ENCODE data around the gene UGT1A5.

The UGT1A5 gene

DNA sequence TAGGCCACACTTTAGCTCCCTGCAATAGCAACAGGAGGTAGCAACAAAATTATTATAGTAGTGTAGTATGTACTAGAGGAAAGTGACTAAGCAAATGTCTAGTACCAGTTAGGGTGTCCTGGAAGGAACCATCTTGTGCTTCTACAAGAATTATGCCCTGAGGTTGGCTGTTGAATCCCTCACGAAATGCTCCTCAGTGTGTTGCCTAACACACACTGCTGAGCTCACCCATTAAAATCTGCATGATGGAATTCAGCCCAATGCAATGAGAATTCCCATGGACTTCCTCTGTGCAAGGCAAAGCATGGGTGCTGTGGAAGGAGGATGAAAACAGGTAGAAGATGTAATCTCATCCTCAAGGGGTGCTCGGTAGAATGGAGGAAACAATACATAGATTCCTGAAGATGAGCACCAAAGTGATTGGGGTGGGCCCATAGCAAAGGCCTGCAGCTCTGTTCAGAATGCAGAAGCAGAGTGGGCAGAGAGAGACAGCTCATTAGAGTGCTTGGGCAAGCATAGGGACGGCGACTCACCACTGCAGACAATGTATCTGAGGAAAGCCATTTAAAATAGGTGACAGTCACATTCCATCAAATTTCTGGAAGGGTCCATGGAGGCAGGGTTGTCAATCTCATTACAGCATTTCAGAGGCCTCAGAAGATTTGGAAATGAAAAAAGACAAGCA, 32.2 kb upstream of the UGT1A5 start:
- H4K20me1 ChIP-seq (ENCODE audit: low read depth, low read length), result no peaks in the 10 kb centered on the region
- no peak overlapping the region for H3K27ac ChIP-seq (ENCODE audit: low read depth, low read length)
- no peaks in the 10 kb centered on the region for H3F3A ChIP-seq (ENCODE audit: insufficient read depth)
- no peak for TF ChIP-seq EZH2phosphoT487 (conservative IDR thresholded peaks at IDR 0.05; ENCODE audit: low read length)
- TF ChIP-seq, protein P1, sequence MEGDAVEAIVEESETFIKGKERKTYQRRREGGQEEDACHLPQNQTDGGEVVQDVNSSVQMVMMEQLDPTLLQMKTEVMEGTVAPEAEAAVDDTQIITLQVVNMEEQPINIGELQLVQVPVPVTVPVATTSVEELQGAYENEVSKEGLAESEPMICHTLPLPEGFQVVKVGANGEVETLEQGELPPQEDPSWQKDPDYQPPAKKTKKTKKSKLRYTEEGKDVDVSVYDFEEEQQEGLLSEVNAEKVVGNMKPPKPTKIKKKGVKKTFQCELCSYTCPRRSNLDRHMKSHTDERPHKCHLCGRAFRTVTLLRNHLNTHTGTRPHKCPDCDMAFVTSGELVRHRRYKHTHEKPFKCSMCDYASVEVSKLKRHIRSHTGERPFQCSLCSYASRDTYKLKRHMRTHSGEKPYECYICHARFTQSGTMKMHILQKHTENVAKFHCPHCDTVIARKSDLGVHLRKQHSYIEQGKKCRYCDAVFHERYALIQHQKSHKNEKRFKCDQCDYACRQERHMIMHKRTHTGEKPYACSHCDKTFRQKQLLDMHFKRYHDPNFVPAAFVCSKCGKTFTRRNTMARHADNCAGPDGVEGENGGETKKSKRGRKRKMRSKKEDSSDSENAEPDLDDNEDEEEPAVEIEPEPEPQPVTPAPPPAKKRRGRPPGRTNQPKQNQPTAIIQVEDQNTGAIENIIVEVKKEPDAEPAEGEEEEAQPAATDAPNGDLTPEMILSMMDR (IDR thresholded peaks at IDR 0.05; ENCODE audit: insufficient read depth, low read length, poor library complexity, severe bottlenecking), result no peak
- no peak overlapping the region for H3K4me3 ChIP-seq (ENCODE audit: insufficient read depth, low read length, poor library complexity, severe bottlenecking)
- H3K79me2 ChIP-seq (ENCODE audit: insufficient read depth, low read length), result no peaks in the 10 kb centered on the region
- H3K9me2 ChIP-seq (replicated peaks; ENCODE audit: insufficient read depth, low read length), result no peaks in the 10 kb centered on the region
- no peak overlapping the region for H2AFZ ChIP-seq (ENCODE audit: low read depth, low read length, severe bottlenecking)
- no peaks in the 10 kb centered on the region for H3K27me3 ChIP-seq (ENCODE audit: low read length)
- no peaks in the 10 kb centered on the region for H3K36me3 ChIP-seq (ENCODE audit: low read length)
- no peaks in the 10 kb centered on the region for H3K9me3 ChIP-seq (ENCODE audit: insufficient read depth, low read length)
- H3K9ac ChIP-seq (ENCODE audit: low read length), result no peak overlapping the region
- H3K4me2 ChIP-seq (ENCODE audit: low read depth, low read length, poor library complexity, severe bottlenecking), result no peak overlapping the region

DNA sequence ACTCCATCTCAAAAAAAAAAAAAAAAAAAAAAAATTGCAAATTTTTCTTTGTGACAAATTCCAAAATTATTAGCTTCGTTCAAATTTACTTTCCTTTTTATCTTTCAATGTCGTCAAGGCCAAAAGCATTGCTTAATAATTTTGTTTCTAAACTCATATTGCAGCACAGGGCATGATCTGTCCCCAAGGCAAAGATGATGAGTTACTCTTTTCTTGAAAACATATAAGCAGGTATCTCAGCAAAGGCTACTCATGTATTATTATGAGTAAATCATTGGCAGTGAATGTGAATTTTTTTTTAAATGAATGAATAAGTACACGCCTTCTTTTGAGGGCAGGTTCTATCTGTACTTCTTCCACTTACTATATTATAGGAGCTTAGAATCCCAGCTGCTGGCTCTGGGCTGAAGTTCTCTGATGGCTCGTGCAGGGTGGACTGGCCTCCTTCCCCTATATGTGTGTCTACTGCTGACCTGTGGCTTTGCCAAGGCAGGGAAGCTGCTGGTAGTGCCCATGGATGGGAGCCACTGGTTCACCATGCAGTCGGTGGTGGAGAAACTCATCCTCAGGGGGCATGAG, 31.1 kb upstream of the UGT1A5 start, which contains the start of gene UGT1A7:
UGT1A7 (plus strand) TSS at position 381 of the 579 bp plus-strand sequence; CDS start at position 418, 37 bp downstream.
- Histone ChIP-seq H3K9me2 (replicated peaks; ENCODE audit: insufficient read depth, low read length) (no peaks in the 10 kb centered on the region), H3K4me2 (ENCODE audit: low read depth, low read length, poor library complexity, severe bottlenecking) (no peak within 1 kb of the TSS), H3K36me3 (ENCODE audit: low read length) (no peaks in the 10 kb centered on the region), H3K27me3 (ENCODE audit: low read length) (no peaks in the 10 kb centered on the region), H2AFZ (ENCODE audit: low read depth, low read length, severe bottlenecking) (no peak within 1 kb of the TSS), H3K27ac (ENCODE audit: low read depth, low read length) (no peak within 1 kb of the TSS), H3K79me2 (ENCODE audit: insufficient read depth, low read length) (no peaks in the 10 kb centered on the region), H3F3A (ENCODE audit: insufficient read depth) (no peaks in the 10 kb centered on the region), H3K9me3 (ENCODE audit: insufficient read depth, low read length) (no peaks in the 10 kb centered on the region), H3K9ac (ENCODE audit: low read length) (no peak within 1 kb of the TSS), H4K20me1 (ENCODE audit: low read depth, low read length) (no peaks in the 10 kb centered on the region), H3K4me3 (ENCODE audit: insufficient read depth, low read length, poor library complexity, severe bottlenecking) (no peak within 1 kb of the TSS)
- TF ChIP-seq EZH2phosphoT487 (conservative IDR thresholded peaks at IDR 0.05; ENCODE audit: low read length), result no peak
- TF ChIP-seq, protein P1 (IDR thresholded peaks at IDR 0.05; ENCODE audit: insufficient read depth, low read length, poor library complexity, severe bottlenecking), result no peak

DNA sequence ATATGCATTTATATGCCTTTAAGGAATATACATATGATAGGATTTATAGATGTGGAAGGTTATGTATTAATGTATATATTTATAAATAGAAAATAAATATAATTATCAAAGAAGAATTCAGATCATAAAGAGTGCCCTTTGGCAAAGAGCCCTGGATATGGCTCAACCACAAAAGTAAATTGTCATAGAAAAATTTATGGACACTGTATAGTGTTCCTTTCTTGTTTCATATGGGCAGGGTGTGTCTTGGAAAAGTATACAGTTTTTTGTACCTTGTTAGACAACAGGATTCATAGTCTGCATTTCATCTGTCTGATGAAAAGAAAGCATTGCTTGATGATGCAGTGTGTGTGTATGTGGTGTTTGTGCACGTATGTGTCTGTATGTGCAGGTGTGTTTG, 28.1 kb upstream of the UGT1A5 start:
- Histone ChIP-seq H3K79me2 (ENCODE audit: insufficient read depth, low read length) (no peaks in the 10 kb centered on the region), H4K20me1 (ENCODE audit: low read depth, low read length) (no peaks in the 10 kb centered on the region), H3K27me3 (ENCODE audit: low read length) (no peaks in the 10 kb centered on the region), H3K27ac (ENCODE audit: low read depth, low read length) (no peak overlapping the region), H3K36me3 (ENCODE audit: low read length) (no peaks in the 10 kb centered on the region), H3K9me3 (ENCODE audit: insufficient read depth, low read length) (no peaks in the 10 kb centered on the region), H3F3A (ENCODE audit: insufficient read depth) (no peaks in the 10 kb centered on the region), H2AFZ (ENCODE audit: low read depth, low read length, severe bottlenecking) (no peak overlapping the region), H3K4me2 (ENCODE audit: low read depth, low read length, poor library complexity, severe bottlenecking) (no peak overlapping the region), H3K9me2 (replicated peaks; ENCODE audit: insufficient read depth, low read length) (no peaks in the 10 kb centered on the region), H3K9ac (ENCODE audit: low read length) (no peak overlapping the region), H3K4me3 (ENCODE audit: insufficient read depth, low read length, poor library complexity, severe bottlenecking) (no peak overlapping the region)
- no peak for TF ChIP-seq EZH2phosphoT487 (conservative IDR thresholded peaks at IDR 0.05; ENCODE audit: low read length)
- TF ChIP-seq, protein P1 (IDR thresholded peaks at IDR 0.05; ENCODE audit: insufficient read depth, low read length, poor library complexity, severe bottlenecking), result no peak

All from SU-DHL-6 (cell line).